Spleen (tissue), 11 donors: ENCODE data around the gene ELOVL3. TPM values are rescaled to one million over a fixed set of nuclear protein-coding genes. Genes with fewer than 3 reads are reported as not detected.
"Not testable (repeated sequence)": the region's sequence is repeated elsewhere in the genome, so short reads cannot be mapped to it uniquely, and the experiment has no call there.

ENCODE experiments used
- DNase-seq: peaks from one replicate; pipeline ENCODE4 v3.0.0-alpha.2; 2020
- H3K27ac ChIP-seq, 8 donors: fragments of 200-600 bp; sonication (generic) in 7 of 8; 1 replicate in 4 of 8; 2 replicates in 4 of 8; pipeline versions ENCODE4 v1.5.0 to v1.8.0; 2016 to 2021; ENCODE audit warnings: inconsistent platforms in 4 of 8, mild to moderate bottlenecking in 4 of 8, moderate library complexity in 1 of 8
- H3K27me3 ChIP-seq, 7 donors: fragments of 200-600 bp; sonication (generic) in 6 of 7; replicated peaks in 1 of 7; 1 replicate in 4 of 7; 2 replicates in 3 of 7; pipeline versions ENCODE4 v1.5.0 to v1.8.0; 2016 to 2021; ENCODE audit warnings: inconsistent platforms in 3 of 7, mild to moderate bottlenecking in 1 of 7
- H3K36me3 ChIP-seq, 6 donors: fragments of 200-600 bp; sonication (generic) in 5 of 6; 1 replicate in 4 of 6; 2 replicates in 2 of 6; pipeline versions ENCODE4 v1.5.0 to v1.8.0; 2016 to 2021; ENCODE audit warnings: inconsistent platforms in 2 of 6
- H3K4me1 ChIP-seq, 6 donors: fragments of 200-600 bp; sonication (generic) in 5 of 6; 1 replicate in 3 of 6; 2 replicates in 3 of 6; pipeline versions ENCODE4 v1.5.0 to v1.8.0; 2016 to 2021; ENCODE audit warnings: inconsistent platforms in 3 of 6
- H3K4me3 ChIP-seq, 8 donors: fragments of 200-600 bp; sonication (generic) in 7 of 8; 1 replicate in 4 of 8; 2 replicates in 4 of 8; pipeline versions ENCODE4 v1.5.0 to v1.8.0; 2016 to 2021; ENCODE audit warnings: inconsistent platforms in 4 of 8, mild to moderate bottlenecking in 4 of 8, moderate library complexity in 2 of 8
- H3K9me3 ChIP-seq, 8 donors: fragments of 200-600 bp; sonication (generic) in 7 of 8; 1 replicate in 4 of 8; 2 replicates in 4 of 8; pipeline versions ENCODE4 v1.5.0 to v1.8.0; 2016 to 2021; ENCODE audit warnings: inconsistent platforms in 4 of 8
- CTCF ChIP-seq, 11 experiments: fragments of 200-600 bp in 7 of 11; fragments of 450-650 bp in 4 of 11; sonication (generic) in 4 of 11; IDR thresholded peaks in 8 of 11; conservative IDR thresholded peaks in 3 of 11; 1 replicate in 7 of 11; 2 replicates in 4 of 11; pipeline versions ENCODE4 v1.4.0 to v1.8.0; 2016 to 2021; ENCODE audit warnings: antibody characterized with exemption in 11 of 11, inconsistent platforms in 4 of 11, mild to moderate bottlenecking in 1 of 11
- POLR2A ChIP-seq, 3 donors: fragments of 450-650 bp; IDR thresholded peaks; one replicate each; pipeline ENCODE4 v1.5.1; 2017; ENCODE audit warnings: antibody characterized with exemption in 3 of 3, mild to moderate bottlenecking in 1 of 3
- POLR2AphosphoS5 ChIP-seq, 3 donors: sonication (generic); formaldehyde crosslinking; IDR thresholded peaks; one replicate each; pipeline ENCODE4 v1.5.1; 2017; ENCODE audit warnings: antibody characterized with exemption in 3 of 3
- WGBS, 5 donors: extraction: QIAGEN DNeasy Blood & Tissue Kit in 3 of 5; methylation state at CpG; one replicate each; pipeline versions ENCODE4 v1.1.5 to v1.1.7; 2013 to 2018; 5-methylcytosine and 5-hydroxymethylcytosine counted together
- intact Hi-C: fragments of 100-400 bp; cut with DNase I; formaldehyde crosslinking; loops from one replicate; pipeline ENCODE4 v1.15.0; 2023; ENCODE audit warnings: low total_unique reads
- polyA plus RNA-seq, 3 donors: library from polyadenylated mRNA; stranded (reverse); fragments of 200-250 nt; gene quantifications; one replicate each; pipeline ENCODE4 v1.2.1, GENCODE V29; 2013
- total RNA-seq, 7 donors: library from RNA; depleted of rRNA in 3 of 7; stranded (reverse); fragments of >200 nt in 3 of 7; fragmentation: NEBNext Ultra II Directional in 4 of 7; extraction: Animal tissue kit (Norgen Biotek cat#: 25700) in 4 of 7; gene quantifications; one replicate each; pipeline versions ENCODE4 v1.1.0 to v1.2.1, GENCODE V29; 2016 to 2021
- donor health status: healthy with polysubstance abuse.
- donor health status: DM: no; HTN: no; CAD: no; lungs with moderate emphysema.
- donor health status: DM: no; HTN: no; CAD: no.
- donor health status: Bipolar disorder and iron deficiency.
- donor health status: healthy.
- donor health status: DM: no; HTN: no; CAD: no.
- donor health status: DM: yes; HTN: yes; CAD: no.

The ELOVL3 gene
- total and polyA plus RNA-seq, 10 donors, result 0.08 to 2.0 (median 0.73) TPM; not detected in 2

- peak; percentile 96 for DNase-seq
- H3K4me3 ChIP-seq, result peak within 1 kb of the TSS; percentile 83 to 98 (median 90)
- 0 to 1% (median 0%) methylated on average over 38 to 47 of the region's 47 CpGs for WGBS, 5 donors
- TF ChIP-seq POLR2AphosphoS5 (IDR thresholded peaks at IDR 0.05), result peak; percentile 97 to 100 (median 99)
- peak in 1 of 11 experiments; percentile 45 for TF ChIP-seq CTCF (IDR thresholded peaks at IDR 0.05 in 8 of 11, conservative IDR thresholded peaks at IDR 0.05 in 3 of 11)
- peak; percentile 41 to 97 (median 77) for TF ChIP-seq POLR2A (IDR thresholded peaks at IDR 0.05)
- peaks cover 37 to 80% (median 67%) of the 10 kb centered on the region in 6 donors for H3K4me1 ChIP-seq
- H3K27me3 ChIP-seq, result peaks cover 0 to 28% (median 17%) of the 10 kb centered on the region in 7 donors
- peak within 1 kb of the TSS; percentile 77 to 95 (median 92) for H3K27ac ChIP-seq
- no peaks in the 10 kb centered on the region for H3K9me3 ChIP-seq
- H3K36me3 ChIP-seq, result peaks cover 0 to 19% (median 0%) of the 10 kb centered on the region in 6 donors
- intact Hi-C loops, result no loop called here
These were observed 19.2 kb downstream of the ELOVL3 start, which contains the start of gene GBF1 for GRCh38 chr10:102245082-102245931. GBF1 (plus strand) TSS chr10:102245532; CDS start chr10:102258939, 13,407 bp downstream.

- Histone ChIP-seq H3K36me3 (peaks cover 0 to 24% (median 0%) of the 10 kb centered on the region in 6 donors), H3K9me3 (no peaks in the 10 kb centered on the region), H3K4me3 (peak overlapping the region; percentile 83 to 98 (median 90)), H3K27me3 (peaks cover 0 to 23% (median 11%) of the 10 kb centered on the region in 7 donors), H3K27ac (peak overlapping the region; percentile 77 to 95 (median 92)), H3K4me1 (peaks cover 37 to 80% (median 61%) of the 10 kb centered on the region in 6 donors)
- no peak for DNase-seq
- TF ChIP-seq CTCF (IDR thresholded peaks at IDR 0.05 in 8 of 11, conservative IDR thresholded peaks at IDR 0.05 in 3 of 11) (no peak), POLR2AphosphoS5 (IDR thresholded peaks at IDR 0.05) (no peak), POLR2A (IDR thresholded peaks at IDR 0.05) (no peak)
- intact Hi-C loops, result no loop called here
- WGBS, 5 donors, result 1 to 4% (median 3%) methylated on average over 4 of the region's 4 CpGs
These were observed 19.8 kb downstream of the ELOVL3 start for GRCh38 chr10:102245932-102246251.

DNA sequence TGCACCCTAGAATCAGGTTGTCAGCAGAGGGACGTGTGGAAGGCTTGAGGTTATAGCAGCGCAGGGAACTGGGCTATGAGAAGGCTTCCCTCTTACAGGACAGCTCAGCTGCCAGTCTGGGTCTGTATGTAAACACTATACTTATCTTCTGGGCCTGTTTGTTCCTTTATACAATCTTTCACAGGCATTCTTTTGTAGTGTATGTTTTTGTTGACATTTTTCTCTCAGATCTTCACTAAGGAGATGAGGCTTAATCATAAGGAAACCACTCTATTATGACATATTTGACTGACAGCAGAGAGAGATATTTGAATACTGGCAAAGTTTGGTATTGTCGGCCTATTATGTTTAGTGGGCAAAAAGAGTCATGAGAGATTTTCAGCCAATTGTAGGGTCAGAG is 20.2 kb downstream of the ELOVL3 start:
- Histone ChIP-seq H3K27me3 (peaks cover 0 to 19% (median 7%) of the 10 kb centered on the region in 7 donors), H3K4me3 (peak overlapping the region; percentile 83 to 98 (median 90)), H3K36me3 (peaks cover 0 to 26% (median 0%) of the 10 kb centered on the region in 6 donors), H3K9me3 (no peaks in the 10 kb centered on the region), H3K4me1 (peaks cover 34 to 78% (median 58%) of the 10 kb centered on the region in 6 donors), H3K27ac (peak overlapping the region in 5 of 8 donors; percentile 92 to 95 (median 93))
- TF ChIP-seq POLR2A (IDR thresholded peaks at IDR 0.05) (no peak), POLR2AphosphoS5 (IDR thresholded peaks at IDR 0.05) (no peak), CTCF (IDR thresholded peaks at IDR 0.05 in 8 of 11, conservative IDR thresholded peaks at IDR 0.05 in 3 of 11) (no peak)
- DNase-seq, result no peak
- 26 to 45% (median 34%) methylated on average over 3 of the region's 3 CpGs for WGBS, 5 donors
- intact Hi-C loops, result no loop called here

- TF ChIP-seq POLR2A (IDR thresholded peaks at IDR 0.05), result no peak
- no peak for TF ChIP-seq POLR2AphosphoS5 (IDR thresholded peaks at IDR 0.05)
- no peak for TF ChIP-seq CTCF (IDR thresholded peaks at IDR 0.05 in 8 of 11, conservative IDR thresholded peaks at IDR 0.05 in 3 of 11)
- H3K4me3 ChIP-seq, result peak overlapping the region in 2 of 8 donors; percentile 83 to 89
- H3K9me3 ChIP-seq, result no peaks in the 10 kb centered on the region
- H3K36me3 ChIP-seq, result peaks cover 0 to 39% (median 2%) of the 10 kb centered on the region in 6 donors
- no peak for DNase-seq
- peaks cover 0 to 4% (median 0%) of the 10 kb centered on the region in 7 donors for H3K27me3 ChIP-seq
- intact Hi-C loops, result no loop called here
- H3K4me1 ChIP-seq, result peaks cover 26 to 74% (median 45%) of the 10 kb centered on the region in 6 donors
- peak overlapping the region in 1 of 8 donors; percentile 28 for H3K27ac ChIP-seq
These were observed 21.6 kb downstream of the ELOVL3 start for GRCh38 chr10:102247734-102248133.

- H3K27ac ChIP-seq, intact Hi-C loops, H3K27me3 ChIP-seq, H3K9me3 ChIP-seq, H3K4me3 ChIP-seq, DNase-seq: not testable (repeated sequence)
- Histone ChIP-seq H3K36me3 (peaks cover 0 to 71% (median 5%) of the 10 kb centered on the region in 6 donors), H3K4me1 (peaks cover 8 to 84% (median 27%) of the 10 kb centered on the region in 6 donors)
- WGBS, 5 donors, result 88 to 98% (median 94%) methylated on average over 3 of the region's 3 CpGs
These were observed 26.4 kb downstream of the ELOVL3 start for GRCh38 chr10:102252508-102252907.
